Measurements from ENCODE around the gene NUP188.
A peak's percentile ranks its signal among the peaks of the same experiment; 100 is the strongest.

Gene NUP188

DNA sequence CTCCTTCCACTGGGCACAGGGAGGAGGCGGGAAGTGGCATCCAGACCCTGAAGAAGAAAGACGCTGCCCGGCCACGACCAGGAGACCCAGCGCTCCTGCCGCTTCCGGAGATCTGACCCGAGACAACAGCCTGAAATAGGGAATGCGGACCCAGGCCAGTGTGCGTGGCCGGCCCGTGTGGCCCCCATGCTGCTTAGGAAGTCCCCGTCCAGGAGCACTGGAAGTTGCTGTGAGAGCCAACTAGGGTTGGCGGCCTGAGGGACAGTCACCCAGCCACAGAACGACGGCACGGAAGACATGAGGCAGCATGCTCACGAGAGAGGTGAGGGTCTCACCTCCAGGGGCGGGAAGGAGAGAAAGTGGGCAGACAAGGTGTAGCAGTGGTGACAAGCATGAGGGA, 63.7 kb downstream of the NUP188 start:
- Mint-ChIP-seq H3K4me3 (no peak overlapping the region), H3K36me3 (ENCODE audit: low read depth) (peaks cover 85% of the 10 kb centered on the region), H3K27me3 (no peaks in the 10 kb centered on the region), H3K9me3 (no peaks in the 10 kb centered on the region), H3K27ac (no peak overlapping the region), H3K4me1 (ENCODE audit: low read depth) (peaks cover 16% of the 10 kb centered on the region)
- intact Hi-C loops (cut with micrococcal nuclease): no loop called here

DNA sequence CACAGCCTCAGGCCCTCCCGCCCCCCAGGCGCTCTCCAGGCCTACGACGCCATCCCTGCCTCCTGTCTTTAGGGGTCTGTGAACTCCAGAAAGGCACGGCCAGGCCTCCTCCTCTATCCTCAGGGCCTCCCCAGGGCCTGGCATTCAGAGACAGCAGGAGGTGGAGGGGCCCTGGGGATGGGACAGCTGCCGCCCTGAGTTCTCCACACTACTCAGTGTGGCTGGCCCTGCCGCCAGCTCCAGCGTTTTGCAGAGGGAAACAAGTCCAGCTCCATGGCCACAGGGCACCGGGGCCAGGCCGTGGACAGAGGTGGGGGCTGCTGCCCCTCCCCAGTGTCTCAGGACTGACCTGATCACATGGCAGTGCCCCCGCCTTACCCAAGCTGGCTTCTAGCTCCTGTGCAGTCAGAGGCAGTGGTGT, 64.3 kb downstream of the NUP188 start:
- peaks cover 79% of the 10 kb centered on the region for H3K36me3 Mint-ChIP-seq (ENCODE audit: low read depth)
- H3K4me3 Mint-ChIP-seq: no peak overlapping the region

DNA sequence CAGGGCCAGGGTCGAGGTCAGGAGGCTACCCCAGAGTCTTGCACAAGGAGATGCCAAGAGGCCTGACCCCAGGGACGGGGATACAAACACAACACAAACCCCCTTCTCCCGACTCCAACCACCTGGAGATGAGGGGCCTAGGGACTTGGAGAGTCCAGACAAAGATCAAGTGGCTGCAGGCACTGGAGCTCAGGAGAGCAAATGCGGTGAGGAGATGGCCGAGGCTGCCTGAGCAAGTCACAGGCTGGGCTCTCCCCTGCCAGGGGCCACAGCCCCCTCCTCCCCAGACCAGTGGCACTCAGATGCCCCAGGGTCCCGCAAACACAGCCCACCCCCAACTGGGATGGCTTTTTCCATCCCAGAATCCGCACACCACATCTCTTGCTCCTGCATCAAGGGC, 64.8 kb downstream of the NUP188 start:
- no peaks in the 10 kb centered on the region for H3K27me3 Mint-ChIP-seq

More for the DNA sequence above, 64.3 kb downstream of the NUP188 start:
- Mint-ChIP-seq H3K4me1 (ENCODE audit: low read depth) (peaks cover 16% of the 10 kb centered on the region), H3K27me3 (no peaks in the 10 kb centered on the region), H3K9me3 (no peaks in the 10 kb centered on the region), H3K27ac (no peak overlapping the region)
- intact Hi-C loops (cut with micrococcal nuclease): no loop called here

DNA sequence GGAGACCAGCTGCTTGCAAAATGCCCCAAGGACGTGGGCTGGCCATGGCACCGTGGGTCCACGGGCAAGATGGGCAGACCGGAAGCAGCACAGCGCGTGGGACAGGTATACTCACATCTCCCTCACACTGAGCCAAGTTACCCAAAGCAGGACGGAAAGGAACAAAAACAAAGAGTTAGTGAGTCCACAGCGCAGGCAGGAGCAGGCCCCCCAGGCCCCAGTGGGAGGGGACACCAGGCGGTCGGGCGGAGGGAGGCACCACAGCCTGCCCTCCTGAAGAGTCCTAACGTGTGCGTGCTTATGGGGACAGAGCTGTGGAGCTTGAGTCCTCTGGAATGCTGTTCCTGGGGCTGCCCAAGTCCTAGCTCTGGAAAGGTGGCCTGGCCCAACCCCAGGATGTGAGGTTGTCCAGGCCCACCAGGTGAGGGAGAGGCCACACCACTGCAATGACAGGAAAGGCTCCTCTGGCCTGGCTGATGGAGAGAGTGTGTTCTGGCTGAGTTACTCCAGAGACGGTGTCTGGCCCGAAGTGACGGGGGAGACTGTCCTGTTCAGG, 65.5 kb downstream of the NUP188 start:
- Mint-ChIP-seq H3K4me3 (no peak overlapping the region), H3K9me3 (no peaks in the 10 kb centered on the region), H3K27ac (no peak overlapping the region), H3K27me3 (no peaks in the 10 kb centered on the region), H3K4me1 (ENCODE audit: low read depth) (peaks cover 16% of the 10 kb centered on the region), H3K36me3 (ENCODE audit: low read depth) (peaks cover 74% of the 10 kb centered on the region)
- intact Hi-C loops (cut with micrococcal nuclease): no loop called here

More for the DNA sequence above, 64.8 kb downstream of the NUP188 start:
- H3K36me3 Mint-ChIP-seq (ENCODE audit: low read depth): peaks cover 75% of the 10 kb centered on the region
- H3K4me1 Mint-ChIP-seq (ENCODE audit: low read depth): peaks cover 16% of the 10 kb centered on the region
- intact Hi-C loops (cut with micrococcal nuclease): no loop called here
- no peak overlapping the region for H3K27ac Mint-ChIP-seq
- H3K4me3 Mint-ChIP-seq: no peak overlapping the region
- H3K9me3 Mint-ChIP-seq: no peaks in the 10 kb centered on the region

DNA sequence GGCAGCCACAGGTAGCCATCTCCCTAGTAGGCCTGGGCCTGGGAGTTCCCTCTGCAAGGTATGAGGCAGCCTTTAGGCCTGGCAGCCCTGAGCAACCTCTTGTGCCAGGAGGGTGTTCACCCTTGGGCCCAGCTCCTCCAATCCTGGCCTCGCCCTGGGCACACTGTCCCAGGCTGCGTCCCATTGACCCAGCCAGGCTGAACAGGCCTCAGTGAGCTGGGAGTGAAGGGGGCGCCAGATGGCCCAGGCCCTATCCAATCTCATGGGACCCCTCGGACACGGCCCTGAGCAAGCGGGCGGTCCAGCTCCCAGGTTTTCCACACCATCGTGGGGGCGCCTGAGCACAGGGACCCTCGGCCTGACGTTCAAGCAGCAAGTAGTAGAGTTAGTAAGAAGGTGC, 66.2 kb downstream of the NUP188 start:
- H3K4me3 Mint-ChIP-seq: no peak overlapping the region
- intact Hi-C loops (cut with micrococcal nuclease): no loop called here
- H3K27ac Mint-ChIP-seq: no peak overlapping the region
- peaks cover 75% of the 10 kb centered on the region for H3K36me3 Mint-ChIP-seq (ENCODE audit: low read depth)
- no peaks in the 10 kb centered on the region for H3K9me3 Mint-ChIP-seq
- peaks cover 16% of the 10 kb centered on the region for H3K4me1 Mint-ChIP-seq (ENCODE audit: low read depth)
- no peaks in the 10 kb centered on the region for H3K27me3 Mint-ChIP-seq

DNA sequence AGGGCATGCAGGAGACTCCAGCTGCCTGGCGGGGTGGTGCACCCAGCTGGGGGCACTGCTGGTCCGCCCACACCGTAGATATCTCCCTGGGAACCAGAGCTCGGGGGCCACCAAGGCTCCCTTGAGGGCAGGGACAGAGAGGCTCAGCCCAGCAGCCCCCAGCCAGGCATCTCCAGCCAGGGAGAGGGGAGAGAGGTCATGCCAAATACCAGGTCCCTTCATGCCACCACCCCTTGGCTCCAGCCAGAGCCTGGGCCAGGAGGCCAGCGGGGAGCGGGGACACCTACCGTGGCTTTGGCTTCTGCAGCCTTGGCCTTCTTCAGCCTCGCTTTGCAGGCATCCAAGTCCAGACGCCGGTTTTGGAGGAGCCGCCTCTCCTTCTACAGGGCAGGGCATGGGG, 66.6 kb downstream of the NUP188 start:
- Mint-ChIP-seq H3K9me3 (no peaks in the 10 kb centered on the region), H3K4me3 (no peak overlapping the region), H3K4me1 (ENCODE audit: low read depth) (peaks cover 16% of the 10 kb centered on the region), H3K27me3 (no peaks in the 10 kb centered on the region), H3K27ac (peak overlapping the region; percentile 68), H3K36me3 (ENCODE audit: low read depth) (peaks cover 75% of the 10 kb centered on the region)
- intact Hi-C loops (cut with micrococcal nuclease): no loop called here

DNA sequence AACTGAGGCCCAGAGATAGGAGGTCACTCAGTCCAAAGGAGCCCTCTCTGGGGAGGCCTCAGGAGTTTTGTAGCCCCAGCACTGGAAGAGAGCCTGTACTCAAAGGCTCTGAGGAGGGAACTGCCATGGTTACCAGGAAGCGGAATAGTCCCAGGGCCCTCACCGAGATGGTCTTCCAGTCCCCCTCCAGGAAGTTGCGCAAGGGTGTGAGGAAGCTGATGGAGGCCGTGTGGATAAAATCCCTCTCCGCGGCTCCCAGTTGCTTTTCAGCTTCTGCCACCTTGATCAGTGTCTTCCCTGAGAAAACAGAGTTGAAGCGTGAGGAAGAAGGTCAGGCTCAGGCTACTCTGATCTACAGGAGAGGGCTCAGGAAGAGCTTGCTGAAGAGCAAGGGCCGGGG, 67.1 kb downstream of the NUP188 start:
- Mint-ChIP-seq H3K4me3 (no peak overlapping the region), H3K27ac (peak overlapping the region; percentile 68), H3K9me3 (no peaks in the 10 kb centered on the region), H3K27me3 (no peaks in the 10 kb centered on the region), H3K36me3 (ENCODE audit: low read depth) (peaks cover 75% of the 10 kb centered on the region), H3K4me1 (ENCODE audit: low read depth) (peaks cover 16% of the 10 kb centered on the region)
- intact Hi-C loops (cut with micrococcal nuclease): no loop called here

DNA sequence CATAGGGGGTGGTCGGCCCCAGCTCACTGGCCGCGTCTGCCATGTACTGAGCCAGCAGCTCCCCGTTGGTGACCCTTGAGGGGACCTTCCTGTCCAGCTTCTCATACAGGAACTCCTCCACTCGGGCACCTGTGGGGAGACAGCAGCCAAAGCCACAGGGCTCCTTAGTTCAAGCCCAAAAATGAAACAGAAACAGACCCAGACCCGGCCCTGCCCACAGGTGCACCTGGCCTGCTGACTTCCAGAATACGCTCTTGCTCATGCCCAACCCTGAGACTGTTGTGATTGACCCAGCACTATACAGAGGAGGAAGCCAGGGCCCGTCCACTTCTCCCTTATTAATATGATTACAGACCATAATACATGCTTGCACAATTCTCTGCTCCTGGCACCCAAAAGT, 73.6 kb downstream of the NUP188 start:
- no peak overlapping the region for H3K27ac Mint-ChIP-seq
- no peaks in the 10 kb centered on the region for H3K9me3 Mint-ChIP-seq
- intact Hi-C loops (cut with micrococcal nuclease): no loop called here
- no peaks in the 10 kb centered on the region for H3K27me3 Mint-ChIP-seq
- H3K36me3 Mint-ChIP-seq (ENCODE audit: low read depth): peaks cover 45% of the 10 kb centered on the region
- no peak overlapping the region for H3K4me3 Mint-ChIP-seq
- peaks cover 23% of the 10 kb centered on the region for H3K4me1 Mint-ChIP-seq (ENCODE audit: low read depth)

DNA sequence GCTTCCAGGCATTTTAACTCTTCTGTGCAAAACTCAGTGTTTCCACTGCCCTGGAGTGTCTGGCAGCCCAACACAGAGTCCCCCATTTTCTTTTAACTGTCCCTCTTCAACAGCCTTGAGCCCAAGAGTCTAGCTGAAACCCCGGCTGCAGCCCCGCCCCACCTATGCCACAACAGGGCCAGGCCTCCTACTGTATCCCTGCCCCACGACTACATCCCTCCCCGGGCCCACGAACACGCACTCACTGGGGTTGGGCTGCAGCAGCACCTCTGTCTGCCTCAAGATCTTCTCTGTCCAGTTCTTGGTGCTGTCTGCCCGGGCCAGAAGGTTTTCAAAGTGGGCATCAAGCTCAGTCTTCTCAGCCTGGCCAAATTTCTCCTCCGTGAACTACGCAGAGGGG, 74.5 kb downstream of the NUP188 start:
- no peaks in the 10 kb centered on the region for H3K9me3 Mint-ChIP-seq
- intact Hi-C loops (cut with micrococcal nuclease): no loop called here
- H3K27ac Mint-ChIP-seq: no peak overlapping the region
- H3K36me3 Mint-ChIP-seq (ENCODE audit: low read depth): peaks cover 45% of the 10 kb centered on the region
- peaks cover 33% of the 10 kb centered on the region for H3K4me1 Mint-ChIP-seq (ENCODE audit: low read depth)
- no peaks in the 10 kb centered on the region for H3K27me3 Mint-ChIP-seq
- no peak overlapping the region for H3K4me3 Mint-ChIP-seq

DNA sequence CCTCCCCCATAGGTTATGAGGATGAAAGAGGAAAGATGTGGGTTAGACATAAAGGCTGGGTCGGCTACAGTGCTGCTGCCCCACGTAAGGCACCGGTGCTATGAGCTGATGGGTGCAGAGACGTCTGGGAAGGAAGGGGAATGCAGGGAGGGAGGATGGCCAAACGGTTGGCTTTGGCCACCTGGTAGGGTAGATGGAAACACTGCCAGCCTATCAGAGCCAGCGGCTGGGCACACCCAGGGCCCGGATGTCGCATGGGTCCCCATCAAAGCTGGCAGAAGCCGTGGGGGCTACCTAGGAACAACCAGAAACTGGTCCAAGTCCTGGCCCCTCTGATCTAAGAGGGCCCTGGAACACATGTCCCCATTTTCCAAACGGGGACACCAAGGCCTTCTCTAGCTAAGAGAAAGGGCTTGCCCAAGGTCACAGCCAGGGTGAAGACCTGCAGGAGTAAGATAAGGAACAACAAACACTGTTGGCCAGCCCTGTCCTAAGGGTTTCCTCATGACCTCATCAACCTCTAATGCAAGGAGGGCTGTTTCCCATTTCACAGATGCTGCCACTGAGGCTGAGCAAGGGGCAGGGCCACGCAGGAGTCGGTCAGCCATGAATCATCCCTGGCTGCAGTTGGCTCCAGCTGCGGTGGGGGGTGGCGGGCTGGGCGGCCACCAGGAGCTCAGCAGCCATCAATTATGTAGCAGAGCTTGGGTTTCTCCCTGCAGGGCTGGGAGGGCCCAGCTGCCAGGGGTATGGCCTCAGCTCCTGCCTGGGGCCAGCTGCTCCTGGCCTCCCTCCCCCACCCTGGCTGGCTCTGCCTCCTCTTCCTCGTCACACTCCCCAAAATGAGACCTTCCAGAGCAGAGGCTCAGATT, 75.8 kb downstream of the NUP188 start:
- peaks cover 37% of the 10 kb centered on the region for H3K36me3 Mint-ChIP-seq (ENCODE audit: low read depth)
- intact Hi-C loops (cut with micrococcal nuclease): no loop called here
- peaks cover 39% of the 10 kb centered on the region for H3K4me1 Mint-ChIP-seq (ENCODE audit: low read depth)

DNA sequence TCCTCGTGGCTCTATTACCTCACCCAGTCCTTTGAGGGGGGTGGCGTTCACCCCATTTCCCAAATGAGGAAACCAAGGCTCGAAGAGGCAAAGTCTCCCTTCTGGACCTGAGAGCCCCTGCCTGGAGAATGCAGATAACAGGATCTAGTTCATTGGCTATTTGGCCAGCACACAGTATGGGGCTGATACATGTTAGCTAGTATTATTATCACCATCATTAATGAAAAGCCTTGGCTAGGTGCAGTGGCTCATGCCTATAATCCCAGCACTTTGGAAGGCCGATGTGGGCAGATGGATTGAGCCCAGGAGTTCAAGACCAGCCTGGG, 76.4 kb downstream of the NUP188 start:
- no peaks in the 10 kb centered on the region for H3K9me3 Mint-ChIP-seq
- peaks cover 40% of the 10 kb centered on the region for H3K4me1 Mint-ChIP-seq (ENCODE audit: low read depth)
- H3K36me3 Mint-ChIP-seq (ENCODE audit: low read depth): peaks cover 31% of the 10 kb centered on the region
- H3K4me3 Mint-ChIP-seq: no peak overlapping the region
- H3K27ac Mint-ChIP-seq: no peak overlapping the region
- no peaks in the 10 kb centered on the region for H3K27me3 Mint-ChIP-seq
- intact Hi-C loops (cut with micrococcal nuclease): no loop called here

More for the DNA sequence above, 75.8 kb downstream of the NUP188 start:
- Mint-ChIP-seq H3K9me3 (no peaks in the 10 kb centered on the region), H3K27ac (peak overlapping the region; percentile 14), H3K27me3 (no peaks in the 10 kb centered on the region), H3K4me3 (no peak overlapping the region)

DNA sequence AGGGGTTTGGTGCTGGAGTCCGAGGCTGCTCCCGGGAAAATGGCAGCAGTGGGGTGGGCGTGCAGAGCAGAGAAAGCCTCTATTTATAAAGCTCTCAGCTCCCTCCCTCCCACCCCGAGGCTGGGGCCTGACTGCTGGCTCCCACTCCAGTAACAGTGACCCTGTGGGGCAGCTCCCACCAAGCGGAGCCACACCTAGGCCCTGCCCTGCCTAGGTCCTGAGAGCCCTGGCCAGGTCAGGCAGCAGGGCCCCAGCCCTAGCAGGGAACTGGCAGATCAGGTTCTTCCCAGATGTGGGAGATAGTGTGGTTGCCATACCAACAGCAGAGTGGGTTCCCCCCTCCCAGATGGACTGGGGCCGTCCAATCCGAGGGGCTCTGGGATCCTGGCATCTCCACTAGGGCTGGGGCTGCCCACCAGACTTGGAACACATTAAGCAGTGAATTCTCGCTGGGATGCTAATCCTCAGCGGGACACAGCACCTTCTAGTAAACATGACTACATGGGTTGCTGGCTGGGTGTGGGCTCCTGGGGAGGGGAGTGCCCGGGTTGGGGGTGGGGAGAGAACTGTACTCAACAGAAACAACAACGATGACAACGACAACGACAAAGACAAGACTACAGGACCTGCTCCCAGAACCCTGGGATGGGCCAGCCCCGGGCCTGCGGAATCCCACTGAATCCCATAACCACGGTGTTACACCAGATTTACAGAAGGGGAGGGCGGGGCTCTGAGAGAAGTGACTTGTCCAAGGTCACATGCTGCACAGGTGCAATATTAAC, 79.1 kb downstream of the NUP188 start:
- H3K27ac Mint-ChIP-seq: no peak overlapping the region
- no peak overlapping the region for H3K4me3 Mint-ChIP-seq
- intact Hi-C loops (cut with micrococcal nuclease): no loop called here
- no peaks in the 10 kb centered on the region for H3K9me3 Mint-ChIP-seq
- H3K36me3 Mint-ChIP-seq (ENCODE audit: low read depth): peaks cover 8% of the 10 kb centered on the region
- peaks cover 47% of the 10 kb centered on the region for H3K4me1 Mint-ChIP-seq (ENCODE audit: low read depth)
- no peaks in the 10 kb centered on the region for H3K27me3 Mint-ChIP-seq

DNA sequence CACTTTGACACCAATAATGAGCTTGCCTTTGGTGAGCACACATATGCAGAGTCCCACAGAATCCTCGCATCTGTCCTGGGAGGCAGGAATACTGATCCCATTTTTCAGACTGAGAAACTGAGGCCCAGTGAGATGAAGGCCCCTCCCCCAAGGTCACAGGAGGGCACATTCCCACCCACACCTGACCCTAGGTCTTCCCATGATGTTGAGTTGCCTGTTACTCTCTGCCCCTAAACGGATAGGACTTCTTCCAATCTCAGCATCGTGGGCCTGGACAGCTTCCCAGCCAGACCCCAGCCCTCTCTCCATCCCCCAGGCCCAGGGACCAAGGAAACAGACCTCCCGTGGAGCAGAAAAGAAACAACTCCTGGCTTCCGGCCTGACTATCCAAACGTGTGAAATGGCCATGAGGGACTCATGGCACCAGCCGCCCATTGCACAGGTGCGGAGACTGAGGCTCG, 79.8 kb downstream of the NUP188 start:
- intact Hi-C loops (cut with micrococcal nuclease): no loop called here

DNA sequence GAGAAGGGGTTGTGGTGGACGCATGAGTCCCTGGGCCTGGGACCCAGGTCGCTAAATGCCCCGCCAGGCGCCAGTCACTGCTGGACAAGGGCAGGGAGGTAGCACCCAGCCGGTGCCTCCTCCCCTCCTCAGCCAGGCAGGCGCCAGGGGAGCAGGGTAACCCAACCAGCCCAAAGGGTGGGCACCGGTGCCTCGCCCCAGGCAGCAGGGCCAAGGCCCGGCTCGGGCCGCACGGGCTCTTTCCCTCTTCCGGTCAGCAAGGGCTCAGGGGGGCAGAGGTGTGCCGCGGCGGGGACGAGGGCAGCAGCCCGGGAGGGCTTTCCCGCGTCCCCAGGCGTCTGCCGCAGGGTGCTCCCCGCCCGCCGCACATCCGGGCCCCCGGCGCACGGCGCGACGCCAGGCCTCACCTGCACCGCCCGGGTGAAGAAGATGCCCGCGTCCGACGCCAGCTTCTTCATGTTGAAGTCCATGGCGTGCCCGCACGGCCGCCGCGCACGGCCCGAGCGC, 80.2 kb downstream of the NUP188 start:
- Mint-ChIP-seq H3K27me3 (no peaks in the 10 kb centered on the region), H3K9me3 (no peaks in the 10 kb centered on the region), H3K27ac (peak overlapping the region; percentile 17), H3K4me1 (ENCODE audit: low read depth) (peaks cover 49% of the 10 kb centered on the region), H3K36me3 (ENCODE audit: low read depth) (no peaks in the 10 kb centered on the region), H3K4me3 (peak overlapping the region; percentile 76)
- intact Hi-C loops (cut with micrococcal nuclease): loop anchor here (1.0 kb wide), 1 partner anchor 9 kb away; the partner anchor contains the start of gene MIGA2

More for the DNA sequence above, 79.8 kb downstream of the NUP188 start:
- Mint-ChIP-seq H3K9me3 (no peaks in the 10 kb centered on the region), H3K36me3 (ENCODE audit: low read depth) (peaks cover 1% of the 10 kb centered on the region), H3K27ac (peak overlapping the region; percentile 17), H3K4me3 (peak overlapping the region; percentile 76), H3K27me3 (no peaks in the 10 kb centered on the region), H3K4me1 (ENCODE audit: low read depth) (peaks cover 47% of the 10 kb centered on the region)
